GM19372 (cell line): ENCODE results near the gene CDC42BPA.
"Not testable (repeated sequence)": the region's sequence is repeated elsewhere in the genome, so short reads cannot be mapped to it uniquely, and the experiment has no call there.

Experiments used
- ATAC-seq: cut with Tn5 transposase; IDR thresholded peaks from one replicate; pipeline ENCODE4 v1.9.1; 2021; ENCODE audit warnings: mild to moderate bottlenecking, low read depth, moderate library complexity; ENCODE audit not compliant: unreplicated experiment

Gene CDC42BPA

DNA sequence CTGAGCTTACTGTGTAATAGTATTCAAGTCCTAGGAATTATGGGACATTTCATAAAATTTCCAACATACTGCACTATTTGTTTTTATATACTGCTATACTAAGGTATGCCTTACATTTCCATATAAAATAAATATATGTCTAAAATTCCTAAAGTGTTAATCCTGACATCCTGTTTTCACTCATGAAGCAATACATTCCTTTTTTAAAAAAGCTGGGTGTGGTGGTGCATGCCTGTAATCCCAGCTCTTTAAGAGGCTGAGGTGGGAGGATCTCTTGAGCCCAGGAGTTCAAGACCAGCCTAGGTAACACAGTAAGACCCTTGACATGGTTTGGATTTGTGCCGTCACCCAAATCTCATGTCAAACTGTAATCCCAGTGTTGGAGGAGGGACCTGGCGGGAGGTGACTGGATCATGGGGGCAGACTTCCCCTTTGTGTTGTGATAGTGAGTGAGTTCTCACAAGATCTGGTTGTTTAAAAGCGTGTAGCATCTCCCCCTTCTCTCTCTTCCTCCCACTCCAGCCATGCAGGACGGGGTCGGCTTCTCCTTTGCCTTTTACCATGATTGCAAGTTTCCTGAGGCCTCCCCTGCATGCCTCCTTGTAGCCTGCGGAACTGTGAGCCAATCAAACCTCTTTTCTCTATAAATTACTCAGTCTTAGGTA, 5.8 kb downstream of the CDC42BPA start:
- ATAC-seq, result no peak

DNA sequence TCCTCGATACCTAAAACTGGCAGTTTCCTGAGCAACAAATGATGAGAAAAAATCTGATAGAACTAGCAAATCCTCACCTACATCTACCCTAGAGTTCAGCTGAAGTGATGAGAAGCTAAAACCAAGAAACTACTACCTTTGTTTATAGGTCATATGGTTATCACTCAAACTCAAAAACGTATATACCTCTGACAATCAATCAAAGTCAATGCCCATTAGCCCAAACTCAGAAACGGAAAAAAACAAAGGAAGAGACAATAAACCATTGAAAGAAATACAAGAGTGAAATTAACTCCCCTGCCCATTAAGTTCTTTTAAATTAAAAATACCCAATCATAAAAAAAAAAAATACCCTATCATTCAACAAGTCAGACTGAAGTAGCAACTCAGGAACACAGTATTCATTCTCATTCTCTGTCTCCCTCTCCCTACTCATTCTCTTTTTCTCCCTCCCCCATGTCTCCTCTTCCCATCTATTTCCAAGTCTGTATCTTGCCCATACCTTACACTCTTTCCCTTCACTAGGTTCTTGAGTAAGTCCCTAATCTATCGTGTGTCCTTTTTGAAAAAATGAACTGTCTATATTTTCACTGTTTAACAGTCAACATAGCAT, 6.8 kb downstream of the CDC42BPA start:
- no peak for ATAC-seq

DNA sequence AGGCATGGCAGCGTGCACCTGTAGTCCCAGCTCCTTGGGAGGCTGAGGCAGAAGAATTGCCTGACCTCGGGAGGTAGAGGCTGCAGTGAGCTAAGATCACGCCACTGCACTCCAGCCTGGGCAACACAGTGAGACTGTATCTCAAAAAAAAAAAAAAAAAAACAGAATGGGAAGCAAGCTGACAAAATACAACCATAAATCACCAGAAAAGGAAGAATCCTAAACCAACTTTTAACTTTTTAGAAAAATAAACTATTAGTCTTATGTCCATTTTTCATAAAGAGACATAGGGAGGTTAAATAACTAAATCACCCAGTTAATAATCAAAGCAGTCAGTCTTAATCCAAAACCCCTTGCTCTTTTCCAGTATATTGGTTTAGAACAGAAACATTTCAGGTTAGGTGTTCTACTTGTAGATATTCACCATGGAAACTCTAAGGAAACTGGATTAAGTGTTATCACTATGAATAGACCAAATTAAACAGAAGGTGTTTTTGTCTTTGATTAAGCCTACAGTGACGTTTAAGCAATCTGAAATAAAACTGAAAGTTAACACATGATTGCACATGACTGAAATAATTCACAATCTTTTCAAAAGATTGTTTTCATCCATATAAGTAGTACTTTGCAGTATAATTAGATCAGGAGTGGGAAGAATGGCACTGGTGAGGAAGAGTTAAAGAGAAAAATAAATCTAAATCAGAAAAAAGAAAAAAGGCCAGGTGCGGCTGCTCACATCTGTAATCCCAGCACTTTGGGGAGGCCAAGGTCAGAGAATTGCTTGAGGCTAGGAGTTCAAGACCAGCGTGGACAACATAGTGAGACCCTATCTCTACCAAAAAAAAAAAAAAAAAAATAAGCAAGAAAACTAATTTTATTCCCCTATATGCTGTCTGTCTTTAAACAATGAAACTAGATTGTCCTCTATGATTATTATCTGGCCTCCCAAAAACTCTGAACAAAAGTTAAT, 9.6 kb downstream of the CDC42BPA start:
- no peak for ATAC-seq

DNA sequence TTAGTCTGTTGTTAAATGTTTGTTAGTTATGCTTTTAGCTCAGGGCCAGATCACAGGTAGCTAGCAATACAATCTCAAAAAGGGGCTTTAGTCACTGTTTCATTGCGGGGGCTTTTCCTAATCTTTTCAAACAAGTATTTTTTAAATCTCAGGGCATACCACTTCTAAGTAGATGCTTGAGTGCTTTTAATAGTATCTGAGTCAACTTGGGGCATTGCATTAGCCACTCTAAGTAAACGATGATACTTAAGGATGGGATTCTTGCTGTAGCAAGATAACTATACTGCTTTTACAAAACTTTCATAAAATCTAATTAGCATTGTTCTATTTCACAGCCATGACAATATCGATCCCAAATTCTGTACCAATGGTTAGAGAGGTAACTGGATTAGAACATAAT, 11.6 kb downstream of the CDC42BPA start:
- ATAC-seq, result no peak

DNA sequence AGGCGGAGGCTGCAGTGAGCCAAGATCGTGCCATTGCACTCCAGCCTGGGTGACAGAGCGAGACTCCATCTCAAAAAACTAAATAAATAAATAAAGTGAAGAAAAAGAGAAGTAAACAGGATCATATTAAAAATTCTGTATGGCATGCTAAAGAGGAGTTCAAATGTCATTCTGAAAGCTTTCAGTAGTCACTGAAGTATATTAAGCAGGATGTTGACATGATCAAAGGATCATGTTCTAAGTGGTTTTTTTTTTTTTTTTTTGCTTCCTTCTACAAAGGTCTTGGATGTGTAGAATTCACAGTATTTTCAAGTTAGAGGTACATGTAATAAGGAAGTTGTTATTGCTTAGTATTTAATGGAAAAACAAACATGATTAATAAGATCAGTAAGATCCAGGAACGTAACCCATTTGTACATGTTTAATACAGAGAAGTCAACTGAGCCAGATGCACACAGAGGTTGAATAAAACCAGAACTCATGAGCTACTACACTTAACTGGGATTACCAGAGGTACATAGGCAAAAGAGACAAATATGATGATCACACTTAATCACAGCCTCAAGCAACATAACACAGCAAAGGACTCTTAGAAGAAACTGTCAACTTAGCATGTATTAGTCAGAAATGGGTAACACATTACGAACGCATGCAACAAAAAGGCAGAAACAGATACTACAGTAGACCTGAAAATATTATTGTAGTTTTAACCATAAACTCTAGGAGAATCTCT, 12.2 kb downstream of the CDC42BPA start:
- no peak for ATAC-seq

DNA sequence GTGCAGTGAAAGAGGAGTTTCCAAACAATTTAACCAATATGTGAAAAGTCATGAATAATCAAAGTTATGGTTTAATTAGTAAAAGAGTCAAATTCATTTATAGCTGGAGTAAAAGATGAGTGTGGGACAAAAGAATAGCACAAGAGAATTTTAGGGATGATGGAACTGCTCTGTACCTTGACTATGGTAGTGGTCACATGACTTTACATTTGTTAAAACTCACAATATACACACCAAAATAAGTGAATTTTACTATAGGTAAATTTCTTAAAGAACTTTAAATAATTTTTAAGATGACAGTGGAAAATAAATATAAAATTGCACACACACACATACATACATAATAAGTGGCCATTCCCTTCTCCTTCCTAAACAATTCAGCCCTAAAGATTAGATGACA, 13.6 kb downstream of the CDC42BPA start:
- no peak for ATAC-seq

DNA sequence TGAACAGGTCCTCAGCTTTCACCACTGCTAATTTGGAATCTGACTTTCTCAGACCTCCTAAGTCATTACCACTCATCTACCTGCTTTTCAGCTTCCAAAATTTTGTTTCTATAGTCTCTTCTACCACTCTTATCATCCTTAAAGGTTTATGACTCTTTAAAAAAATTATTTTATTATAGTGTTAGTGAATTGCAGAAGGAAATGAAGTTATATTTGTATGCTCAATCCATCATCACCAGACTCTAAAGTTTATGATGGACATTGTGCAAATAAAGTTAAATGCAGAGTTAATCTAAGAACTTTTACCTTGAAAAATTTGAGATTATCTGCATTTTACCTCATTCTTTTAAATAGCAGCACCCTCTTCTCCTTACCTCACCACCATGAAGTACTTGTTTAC, 14.6 kb downstream of the CDC42BPA start:
- ATAC-seq, result no peak

DNA sequence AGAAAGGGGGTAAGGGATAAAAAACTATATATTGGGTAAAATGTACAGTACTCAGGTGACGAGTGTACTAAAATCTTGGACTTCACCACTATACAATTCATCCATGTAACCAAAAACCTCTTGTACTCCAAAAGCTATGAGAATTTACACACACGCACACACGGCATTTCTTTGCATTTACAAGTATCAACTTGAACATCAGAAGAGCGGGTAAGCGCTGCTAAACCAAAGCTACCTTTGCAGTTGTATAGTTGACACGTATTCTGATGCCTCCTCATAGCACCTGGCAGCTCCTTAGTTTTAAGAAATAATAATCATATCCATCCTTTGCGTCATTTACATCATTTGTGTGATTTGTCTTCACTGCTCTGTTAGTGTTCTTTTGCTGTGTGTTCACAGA, 17.6 kb downstream of the CDC42BPA start:
- no peak for ATAC-seq

DNA sequence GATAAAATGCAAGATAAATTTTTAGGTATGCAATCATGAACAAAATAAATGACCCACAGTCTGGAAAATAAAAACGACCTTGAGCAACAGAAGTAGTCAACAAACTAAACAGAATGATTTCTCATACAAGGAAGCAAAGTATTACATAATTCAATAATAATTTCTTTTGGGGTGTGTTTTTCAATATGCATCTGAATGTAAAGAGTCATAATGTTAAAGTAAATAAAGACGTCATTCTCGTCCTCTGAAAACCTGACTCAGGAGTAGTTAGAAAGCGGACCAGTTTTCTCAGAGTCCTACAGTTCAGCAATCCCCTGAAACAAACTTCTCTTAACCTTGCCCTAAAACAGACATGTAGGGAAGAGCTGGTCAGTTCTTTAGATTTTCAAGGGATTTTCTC, 18.6 kb downstream of the CDC42BPA start:
- ATAC-seq, result no peak

DNA sequence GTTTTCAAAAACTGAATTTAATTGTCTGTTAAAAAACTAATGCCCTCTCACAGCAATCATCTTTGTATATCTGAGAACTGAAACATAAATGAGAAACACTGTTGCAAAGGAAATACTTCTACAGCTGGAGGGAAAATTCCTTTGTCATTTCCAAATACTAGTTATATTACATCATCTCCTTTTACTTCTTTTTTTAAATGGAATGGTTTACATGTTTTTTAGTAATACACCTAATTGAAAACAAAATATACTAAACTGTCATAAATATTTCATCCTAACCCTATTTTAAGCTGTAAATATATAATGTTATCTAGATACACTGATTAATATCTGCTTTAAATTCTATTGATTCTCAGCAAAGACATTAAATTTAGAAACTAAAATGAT, 19.1 kb downstream of the CDC42BPA start:
- ATAC-seq, result no peak

DNA sequence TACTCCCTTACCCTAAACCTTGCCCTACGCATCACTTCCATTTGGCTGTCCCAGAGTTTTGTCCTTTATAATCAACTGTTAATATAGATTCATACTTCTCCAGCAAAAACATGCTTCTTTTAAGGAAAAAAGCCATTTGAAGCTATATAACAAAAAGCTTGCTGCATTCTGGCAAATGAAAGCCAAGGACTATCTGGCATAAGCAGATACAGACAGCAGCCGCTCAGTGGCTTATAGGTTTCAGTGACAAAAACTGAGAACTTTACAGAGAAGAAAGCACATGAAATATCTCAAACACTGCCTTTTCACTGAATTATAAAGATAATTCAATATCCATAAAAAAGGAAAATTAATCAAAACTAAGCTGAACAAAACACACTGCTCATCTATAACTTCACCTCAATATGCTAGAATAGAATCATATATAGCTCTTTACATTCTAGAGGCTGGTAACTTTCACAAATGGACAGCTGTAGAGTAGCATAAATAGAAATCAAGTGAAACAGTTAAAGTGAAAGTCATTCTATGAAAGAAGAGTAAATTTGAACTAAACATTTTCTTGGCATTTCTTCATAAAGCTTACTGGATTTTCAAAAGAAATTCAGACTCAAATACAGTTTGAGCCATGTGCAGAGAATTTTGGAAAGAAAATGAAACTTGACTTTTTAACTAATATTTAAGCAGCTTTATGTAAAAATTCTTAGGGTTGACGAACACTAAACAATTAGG, 19.6 kb downstream of the CDC42BPA start:
- no peak for ATAC-seq

DNA sequence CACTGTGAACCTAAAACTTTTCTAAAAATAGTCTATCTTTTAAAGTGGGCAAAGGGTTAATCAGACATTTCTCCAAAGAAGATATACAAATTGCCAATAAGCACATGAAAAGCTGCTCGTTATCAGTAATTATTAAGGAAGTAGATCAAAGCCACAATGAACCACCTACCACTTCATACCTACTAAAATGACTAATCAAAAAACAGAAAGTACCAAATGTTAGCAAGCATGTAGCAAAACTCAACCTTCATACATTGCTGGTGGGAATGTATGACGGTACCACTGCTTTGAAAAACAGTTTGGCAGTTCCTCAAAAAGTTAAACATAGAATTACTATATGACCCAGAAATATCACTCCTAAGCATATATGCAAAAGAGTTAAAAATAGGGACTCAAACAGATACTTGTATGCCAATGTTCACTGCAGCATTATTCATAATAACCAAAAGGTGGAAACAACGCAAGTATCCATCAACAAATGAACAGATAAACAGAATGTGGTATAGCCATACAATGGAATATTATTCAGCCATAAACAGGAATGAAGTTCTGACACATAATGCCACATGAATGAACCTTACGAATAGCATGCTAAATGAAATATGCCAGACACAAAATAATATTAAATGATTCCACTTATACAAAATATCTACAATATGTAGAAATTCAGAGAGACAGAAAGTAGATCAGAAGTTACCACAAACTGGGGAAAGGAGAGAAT, 21.1 kb downstream of the CDC42BPA start:
- ATAC-seq, result no peak

DNA sequence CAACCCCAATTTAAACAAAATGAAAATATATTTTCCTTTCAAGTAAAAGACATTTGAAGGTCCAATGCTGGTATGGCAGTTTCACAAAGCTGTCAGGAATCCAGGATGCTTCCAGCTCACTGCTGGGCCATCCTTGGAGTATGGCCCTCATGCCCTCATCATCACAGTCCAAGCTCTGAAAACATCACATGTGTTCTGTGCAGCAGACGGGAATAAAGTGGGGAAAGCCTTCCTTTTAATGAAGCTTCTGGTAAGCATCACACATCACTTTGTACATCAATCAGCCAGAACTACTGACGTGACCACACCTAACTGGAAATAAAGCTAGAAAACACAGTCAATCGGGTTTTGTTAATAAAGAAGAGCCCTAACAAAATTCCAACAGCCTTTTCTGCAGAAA, 22.7 kb downstream of the CDC42BPA start:
- ATAC-seq, result no peak

DNA sequence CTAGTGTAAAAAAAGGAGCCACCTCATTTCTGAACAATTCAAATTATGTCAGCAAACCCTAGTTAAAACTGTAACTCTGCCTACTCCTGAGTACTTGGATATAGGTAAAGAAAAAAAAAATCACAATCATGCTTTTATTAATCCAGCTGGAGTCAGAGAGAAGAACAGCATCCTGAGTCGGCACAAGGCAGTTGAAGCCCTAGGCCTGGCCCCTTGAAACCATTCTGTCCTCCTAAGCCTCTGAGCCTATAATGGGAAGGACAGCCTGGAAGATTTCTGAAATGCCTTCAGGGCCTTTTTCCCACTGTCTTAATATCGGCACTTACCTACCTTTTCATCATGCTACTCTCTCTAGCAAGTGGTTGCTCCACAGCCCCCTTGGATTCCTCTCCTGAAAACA, 32.5 kb downstream of the CDC42BPA start:
- no peak for ATAC-seq

DNA sequence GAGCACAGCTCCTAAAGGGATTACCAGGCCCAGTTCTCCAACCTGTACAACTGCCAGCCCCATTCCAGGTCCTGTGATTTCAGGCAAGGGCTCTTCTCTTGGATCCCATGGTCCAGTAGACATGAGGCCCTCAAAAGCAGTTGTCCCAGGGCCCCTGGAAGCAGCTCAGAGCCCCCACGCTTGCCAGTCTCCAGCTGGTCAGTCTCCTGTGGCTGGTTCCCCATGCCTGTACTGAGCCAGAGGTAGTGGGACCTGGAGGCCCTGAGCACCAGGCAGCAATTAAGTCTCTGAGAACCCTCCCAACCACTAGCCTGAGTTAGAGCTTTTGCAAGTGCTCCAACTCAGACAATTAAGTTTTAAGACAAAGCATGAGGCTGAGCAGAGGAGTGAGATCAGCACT, 36.9 kb downstream of the CDC42BPA start:
- no peak for ATAC-seq

DNA sequence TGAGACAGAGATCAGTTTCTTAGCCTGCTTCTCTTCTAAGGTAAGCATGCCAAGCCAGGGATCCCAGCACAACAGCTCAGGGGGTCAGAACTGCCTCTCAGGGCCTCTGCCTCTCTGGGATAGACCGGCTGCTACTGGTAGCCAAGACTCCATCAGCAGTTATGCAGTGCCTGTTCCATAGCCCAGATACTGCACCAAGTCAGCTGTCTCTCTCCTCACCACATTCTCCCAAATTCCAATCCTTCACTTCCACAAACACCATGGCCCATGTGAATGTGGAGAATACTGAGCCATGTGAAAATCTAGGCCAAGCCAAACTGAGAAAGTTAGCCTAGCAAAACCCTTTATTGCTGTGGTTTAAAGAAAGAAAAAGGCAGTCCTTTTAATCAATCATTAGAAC, 37.5 kb downstream of the CDC42BPA start:
- ATAC-seq, result no peak

DNA sequence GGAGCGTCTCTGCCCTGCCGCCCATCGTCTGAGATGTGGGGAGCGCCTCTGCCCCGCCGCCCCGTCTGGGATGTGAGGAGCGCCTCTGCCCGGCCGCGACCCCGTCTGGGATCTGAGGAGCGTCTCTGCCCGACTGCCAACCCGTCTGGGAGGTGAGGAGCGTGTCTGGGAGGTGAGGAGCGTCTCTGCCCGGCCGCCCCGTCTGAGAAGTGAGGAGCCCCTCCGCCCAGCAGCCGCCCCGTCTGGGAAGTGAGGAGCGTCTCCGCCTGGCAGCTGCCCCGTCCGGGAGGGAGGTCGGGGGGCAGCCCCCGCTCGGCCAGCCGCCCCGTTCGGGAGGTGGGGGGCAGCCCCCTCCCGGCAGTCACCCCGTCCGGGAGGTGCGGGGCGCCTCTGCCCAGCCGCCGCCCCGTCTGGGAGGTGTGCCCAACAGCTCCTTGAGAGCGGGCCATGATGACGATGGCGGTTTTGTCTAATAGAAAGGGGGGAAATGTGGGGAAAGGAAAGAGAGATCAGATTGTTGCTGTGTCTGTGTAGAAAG, 42.1 kb downstream of the CDC42BPA start:
- ATAC-seq, result not testable (repeated sequence)

DNA sequence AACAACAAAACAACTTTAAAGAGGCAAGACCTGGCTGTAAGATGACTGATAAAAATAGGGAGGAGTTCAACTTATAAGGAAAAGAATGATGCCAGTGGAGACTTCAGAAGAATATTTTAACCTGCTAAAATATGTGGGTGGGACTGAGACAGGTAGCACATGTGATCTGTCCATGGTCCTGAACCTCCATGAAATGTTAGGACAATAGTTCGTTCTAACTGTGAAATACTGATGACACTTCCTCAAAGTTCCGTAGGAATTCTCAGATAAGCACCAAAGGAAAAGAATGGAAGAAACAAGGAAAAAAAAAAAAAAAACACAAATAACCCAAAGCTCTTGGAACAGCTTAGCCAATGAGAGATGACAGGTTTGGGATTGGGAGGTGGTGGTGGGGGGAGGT, 44.7 kb downstream of the CDC42BPA start:
- ATAC-seq, result no peak

DNA sequence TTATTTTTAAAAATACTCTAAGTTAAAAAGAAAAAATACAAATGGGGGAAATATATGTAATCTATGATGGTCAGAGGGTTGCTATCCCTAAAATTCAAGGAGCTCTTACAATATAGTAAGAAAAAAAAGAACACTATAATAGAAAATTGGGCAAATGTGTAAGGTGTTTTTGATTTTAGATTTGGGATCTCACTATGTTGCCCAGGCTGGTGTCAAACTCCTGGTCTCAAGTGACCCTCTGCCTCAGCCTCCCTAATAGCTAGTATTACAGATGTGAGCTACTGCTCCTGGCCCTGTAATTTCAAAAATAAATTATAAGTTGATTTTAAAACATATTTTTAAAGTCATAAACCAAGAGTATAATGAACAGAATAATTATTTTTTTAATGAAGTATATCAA, 45.9 kb downstream of the CDC42BPA start:
- no peak for ATAC-seq
